ENCODE results near the gene FRMD3.

Gene FRMD3

DNA sequence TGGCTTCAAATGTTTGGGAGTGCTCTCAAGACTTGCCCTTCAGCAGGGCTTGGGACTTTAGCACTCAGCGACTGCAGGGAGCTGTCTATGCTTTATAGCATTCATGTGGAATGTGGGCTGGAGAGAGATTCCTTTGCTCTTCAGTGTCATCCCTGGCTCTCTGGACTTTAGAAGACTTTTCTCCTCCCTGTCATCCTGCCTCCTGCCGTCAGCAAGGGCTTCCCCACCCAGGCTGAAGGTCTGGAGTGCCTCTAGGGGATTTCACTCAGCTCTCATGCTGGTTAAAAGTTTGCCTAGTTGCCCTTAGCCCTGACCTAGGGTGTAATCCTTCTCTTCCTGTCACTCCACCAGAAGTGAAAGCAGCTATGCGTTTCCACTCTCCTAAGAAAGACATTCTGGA lies 210.9 kb downstream of the FRMD3 start:
- peak; percentile 14 for DNase-seq

DNA sequence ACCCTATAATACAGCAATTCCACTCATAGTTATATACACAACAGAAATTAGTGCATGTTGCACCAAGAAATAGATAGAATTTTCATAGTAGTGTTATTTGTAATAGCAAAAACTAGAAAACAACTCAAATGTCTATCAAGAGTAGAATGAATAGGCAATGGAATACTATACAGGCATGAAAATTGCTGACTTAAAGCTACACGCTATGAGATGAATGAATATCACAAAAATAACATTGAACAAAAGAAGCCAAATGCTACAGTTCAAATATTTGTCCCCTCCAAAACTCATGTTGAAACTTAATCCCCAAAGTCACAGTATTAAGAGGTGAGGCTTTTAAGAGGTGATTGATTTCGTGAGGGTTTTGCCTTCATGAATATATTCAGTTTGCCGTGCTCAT lies 215.1 kb downstream of the FRMD3 start:
- no peak for DNase-seq

DNA sequence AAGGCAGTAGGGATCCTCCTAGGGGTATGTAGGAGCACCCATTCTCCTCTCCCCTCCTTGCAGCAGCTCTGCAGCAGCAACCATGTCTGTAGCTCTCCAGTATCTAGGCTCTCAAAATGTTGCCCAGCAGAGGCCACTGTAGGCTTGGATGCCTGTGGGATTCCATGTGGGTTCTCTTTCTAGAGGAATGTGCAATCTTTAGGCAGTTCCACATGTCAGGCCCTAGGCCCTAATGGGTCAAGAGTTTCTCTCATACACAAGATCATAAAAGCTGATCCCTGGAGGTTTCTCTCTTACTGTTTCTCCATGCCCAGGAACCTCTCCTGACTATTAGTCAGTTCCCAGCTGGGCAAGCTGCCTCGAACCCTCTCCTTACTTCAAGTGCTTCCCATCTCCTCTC lies 215.8 kb downstream of the FRMD3 start:
- no peak for DNase-seq

DNA sequence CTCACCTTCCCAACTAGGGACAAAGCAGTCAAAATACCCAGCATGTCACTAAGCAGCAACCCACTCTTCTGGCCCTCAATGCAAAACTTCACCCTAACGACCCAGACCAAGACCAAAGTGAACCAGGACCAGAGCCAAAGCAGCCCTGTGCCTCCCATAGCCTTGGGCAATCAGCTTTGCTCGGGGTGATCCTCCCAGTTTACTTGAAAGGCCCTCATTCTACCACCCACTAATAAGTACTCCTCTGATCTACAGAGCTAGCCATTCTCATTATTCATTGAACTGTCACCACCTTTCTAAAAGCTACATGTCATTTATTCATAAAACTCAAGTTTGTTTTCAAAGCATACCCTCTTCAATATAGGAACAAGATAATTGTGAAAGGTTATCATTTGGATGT lies 221.0 kb downstream of the FRMD3 start:
- no peak for DNase-seq

DNA sequence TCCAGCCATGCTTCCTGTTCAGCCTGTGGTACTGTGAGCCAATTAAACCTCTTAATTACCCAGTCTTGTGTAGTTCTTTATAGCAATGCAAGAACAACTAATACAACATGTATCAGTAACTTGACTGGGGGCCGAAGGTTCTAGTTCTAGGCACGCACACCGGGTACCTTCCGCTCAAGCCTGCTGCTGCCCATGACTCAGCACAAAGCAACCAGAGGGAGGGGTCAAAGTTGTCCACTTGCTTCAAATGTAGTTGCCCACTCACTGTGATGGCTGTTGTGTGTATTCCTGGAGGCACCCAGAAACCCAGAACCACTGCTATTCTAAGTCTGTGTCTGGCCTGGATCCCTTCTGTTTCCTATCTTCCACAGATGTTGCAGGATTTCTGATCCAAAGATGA lies 222.6 kb downstream of the FRMD3 start:
- DNase-seq = no peak

DNA sequence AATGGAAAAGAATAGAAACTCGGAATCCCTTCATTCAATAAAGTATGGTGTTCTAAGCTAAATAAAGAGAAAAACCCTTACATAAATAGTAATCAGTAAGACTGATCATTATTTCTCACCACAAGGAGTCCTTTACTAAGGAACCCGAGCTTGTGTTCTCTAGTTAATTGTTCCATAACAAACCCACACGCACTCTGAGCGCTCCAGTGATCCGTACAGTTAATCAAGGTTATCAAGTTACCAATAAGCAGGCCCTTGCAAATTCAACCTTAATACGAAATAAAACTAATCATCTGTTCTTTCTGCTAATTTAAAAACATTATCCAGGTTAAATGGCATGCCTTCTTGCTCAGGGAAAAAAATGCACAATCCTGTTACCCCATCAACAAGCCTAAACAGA lies 224.4 kb downstream of the FRMD3 start:
- DNase-seq = no peak

DNA sequence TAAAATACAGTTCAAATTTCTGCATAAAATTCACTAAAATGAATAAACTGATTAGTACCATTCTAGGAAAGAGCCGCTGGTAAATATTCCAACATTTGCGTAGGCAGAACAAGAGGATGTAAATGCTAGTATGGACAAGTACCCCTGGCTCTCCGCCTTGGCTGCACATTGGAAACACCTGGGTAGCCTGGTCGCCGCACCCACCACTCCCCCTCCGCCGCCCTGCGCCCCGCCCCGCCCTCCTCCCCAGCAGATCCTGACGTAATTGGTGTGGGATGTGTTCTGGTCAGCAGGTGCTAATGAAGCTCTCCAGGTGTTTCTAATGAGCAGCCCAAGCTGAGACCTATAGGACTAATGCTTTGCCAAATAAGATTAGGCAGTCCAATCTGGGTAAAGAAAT lies 225.7 kb downstream of the FRMD3 start:
- DNase-seq = no peak

DNA sequence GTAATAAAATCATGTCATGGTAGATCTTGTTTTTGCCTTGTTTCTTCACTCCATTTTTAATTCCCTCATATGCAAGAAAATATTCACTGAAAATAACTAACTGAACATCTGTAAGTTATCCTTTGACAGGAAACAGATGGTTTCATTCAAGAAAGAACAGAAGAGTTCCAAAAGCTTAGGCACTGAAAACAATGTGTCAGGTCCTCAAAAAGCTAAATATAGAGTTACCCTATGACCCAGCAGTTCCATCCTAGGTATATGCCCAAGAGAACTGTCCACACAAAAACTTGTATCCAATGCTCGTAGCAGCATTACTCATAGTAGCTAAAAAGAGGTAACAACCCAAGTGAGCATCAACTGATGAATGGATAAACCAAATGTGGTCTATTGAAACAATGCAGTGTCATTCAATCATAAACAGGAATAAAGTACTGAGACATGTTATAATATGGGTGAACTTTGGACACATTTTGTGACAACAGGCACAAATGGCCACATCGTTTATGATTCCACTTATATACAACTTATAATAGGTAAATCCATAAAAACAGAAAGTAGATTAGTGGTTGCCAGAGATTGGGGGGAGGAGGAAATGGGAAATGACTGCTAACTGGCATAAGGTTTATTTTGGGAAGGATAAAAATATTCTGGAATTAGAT lies 231.0 kb downstream of the FRMD3 start:
- DNase-seq = peak; percentile 19

DNA sequence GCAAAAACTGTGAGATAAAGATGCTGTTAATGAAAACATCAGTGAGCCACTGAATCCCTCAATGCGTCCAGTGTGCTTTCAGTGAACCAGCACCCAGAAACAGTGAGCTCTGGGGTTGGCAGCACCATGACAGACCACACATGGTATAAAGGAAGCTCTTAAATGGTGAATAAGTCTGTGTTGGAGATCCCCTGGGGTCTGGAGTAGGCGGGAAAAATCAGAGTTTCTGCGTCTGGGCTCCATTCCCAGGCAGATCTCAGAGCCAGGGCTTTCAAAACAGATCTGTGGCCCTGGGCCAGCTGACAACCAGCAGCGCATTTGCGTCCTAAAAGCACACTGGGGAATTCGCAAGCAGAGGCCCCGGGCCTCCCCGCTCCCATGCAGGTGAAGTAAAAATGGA lies 233.5 kb downstream of the FRMD3 start:
- DNase-seq = peak; percentile 79

DNA sequence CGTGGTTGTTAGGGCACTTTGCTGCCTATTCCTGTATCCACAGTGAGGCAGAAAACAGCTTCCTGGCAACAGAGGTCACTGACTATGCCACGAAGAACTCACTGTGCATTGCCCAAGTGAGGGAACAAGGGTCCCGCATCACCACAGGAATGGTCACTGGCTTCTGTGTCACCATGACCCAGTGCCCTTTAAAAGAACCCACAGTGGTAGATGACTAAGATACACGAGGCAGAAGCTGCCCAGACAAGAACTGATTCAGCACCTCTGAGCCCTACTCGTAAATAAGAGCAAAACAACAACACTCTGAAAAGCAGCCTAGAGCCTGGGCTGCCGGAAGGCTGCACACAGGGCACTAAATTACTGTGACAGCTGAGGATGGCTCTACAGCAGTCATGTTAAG lies 238.6 kb downstream of the FRMD3 start:
- peak; percentile 72 for DNase-seq

DNA sequence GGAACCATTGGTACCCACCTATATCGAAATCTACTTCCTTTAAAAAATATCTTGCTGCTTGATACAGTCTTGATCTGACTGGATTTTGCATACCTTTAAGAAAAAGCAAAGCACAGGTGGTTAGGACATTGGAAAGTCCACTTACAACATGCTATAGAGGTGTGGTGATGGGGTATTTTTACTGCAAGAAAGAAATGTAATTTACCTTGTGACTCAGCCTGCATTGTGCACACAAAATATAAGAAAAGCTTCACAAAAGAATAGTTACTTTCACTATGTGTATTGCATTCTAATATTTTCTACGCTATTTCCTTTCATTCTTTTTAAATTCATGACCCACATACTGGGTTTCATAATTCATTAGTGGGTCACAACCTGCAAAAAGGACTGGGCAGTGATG lies 239.1 kb downstream of the FRMD3 start:
- no peak for DNase-seq

DNA sequence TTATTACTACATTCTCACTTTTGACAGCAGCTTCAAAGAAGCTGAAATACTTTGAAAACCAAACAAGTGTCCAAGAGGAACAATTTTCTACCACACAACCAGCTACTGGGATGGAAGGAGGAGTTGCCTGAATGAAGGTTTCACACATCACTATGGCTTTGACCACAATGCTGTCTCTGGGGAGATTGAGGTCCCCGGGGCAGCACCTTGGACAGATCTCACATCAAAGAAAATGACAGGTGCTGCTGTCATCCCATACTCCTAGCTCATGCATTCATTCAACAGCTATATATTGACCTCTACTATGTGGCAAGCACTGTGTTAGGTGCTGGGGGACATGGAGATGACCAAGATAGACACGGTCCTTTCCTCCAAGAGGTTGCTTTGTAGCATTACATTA lies 242.1 kb downstream of the FRMD3 start:
- DNase-seq = no peak

DNA sequence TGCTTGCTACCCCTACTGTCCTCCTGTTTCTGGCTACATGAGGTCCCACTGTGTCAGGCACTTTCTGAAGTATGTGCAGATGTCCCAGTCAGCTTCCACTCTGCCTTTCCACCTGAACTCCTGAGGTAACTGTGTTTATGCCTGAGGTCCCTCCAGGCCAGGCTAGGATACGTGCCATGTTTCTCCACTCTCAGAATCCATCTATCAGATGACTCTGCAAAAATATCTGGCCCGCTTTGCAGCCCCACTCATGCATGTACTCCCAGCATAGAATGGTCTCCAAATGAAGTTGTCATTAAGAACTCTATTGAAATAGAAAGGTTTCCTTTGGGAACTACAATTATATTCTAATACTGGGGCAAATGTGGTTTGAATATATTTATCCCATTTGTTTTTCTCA lies 243.4 kb downstream of the FRMD3 start:
- peak; percentile 4 for DNase-seq

DNA sequence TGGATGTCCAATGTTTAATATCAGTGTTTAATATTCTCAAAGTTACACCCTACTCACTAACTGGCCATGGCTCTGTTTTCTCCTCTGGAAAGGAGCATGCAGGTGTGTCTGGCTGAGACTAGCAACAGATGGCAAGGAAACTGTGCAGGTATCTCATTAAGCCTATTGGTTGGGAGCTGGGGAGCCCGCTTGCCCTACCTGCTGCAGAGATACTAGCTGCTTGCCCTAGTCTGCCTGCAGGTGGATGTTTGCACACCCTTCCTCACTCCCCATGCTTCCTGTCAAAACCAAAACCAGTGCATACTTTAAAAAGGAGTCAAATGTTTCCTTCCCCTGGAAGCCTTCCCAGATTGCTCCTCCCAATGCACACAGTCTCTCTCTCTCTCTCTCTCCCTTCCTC lies 247.0 kb downstream of the FRMD3 start:
- no peak for DNase-seq

DNA sequence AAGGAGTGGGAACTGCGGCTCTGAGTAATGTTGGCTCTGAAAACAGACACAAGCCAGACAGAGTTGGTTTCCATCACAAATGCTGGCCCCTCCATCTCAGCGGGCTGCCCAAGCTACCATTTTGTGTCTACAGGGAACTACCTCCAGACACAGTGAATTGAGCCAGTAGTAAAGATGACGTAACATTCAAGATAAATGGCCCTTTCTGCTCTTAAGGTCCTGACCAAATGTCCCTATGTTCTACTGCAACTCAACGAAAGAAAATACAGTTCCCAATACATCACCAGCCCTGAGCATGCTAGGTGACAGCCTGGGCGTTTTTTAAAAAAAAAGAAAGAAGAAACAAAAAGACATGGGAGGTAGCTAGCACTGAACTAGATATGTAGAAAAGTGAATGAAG lies 247.5 kb downstream of the FRMD3 start:
- no peak for DNase-seq

DNA sequence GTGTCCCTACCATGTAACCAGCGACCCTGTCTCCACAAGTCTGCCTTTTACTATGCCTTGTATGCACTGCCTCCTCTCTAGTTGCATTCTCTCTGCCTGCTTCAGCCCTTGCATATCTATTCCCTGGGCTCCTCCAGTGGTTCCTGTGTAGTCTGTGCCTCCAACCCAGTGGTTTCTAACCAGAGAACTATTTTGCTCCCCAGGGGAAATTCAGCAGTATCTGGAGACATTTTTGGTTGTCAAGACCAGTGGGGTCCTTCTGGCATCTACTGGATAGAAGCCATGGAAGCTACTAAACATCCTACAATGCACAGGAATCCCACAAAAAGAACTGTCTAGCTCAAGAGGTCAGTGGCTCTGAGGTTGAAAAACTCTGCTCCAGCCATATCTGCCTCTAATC lies 251.2 kb downstream of the FRMD3 start:
- no peak for DNase-seq

DNA sequence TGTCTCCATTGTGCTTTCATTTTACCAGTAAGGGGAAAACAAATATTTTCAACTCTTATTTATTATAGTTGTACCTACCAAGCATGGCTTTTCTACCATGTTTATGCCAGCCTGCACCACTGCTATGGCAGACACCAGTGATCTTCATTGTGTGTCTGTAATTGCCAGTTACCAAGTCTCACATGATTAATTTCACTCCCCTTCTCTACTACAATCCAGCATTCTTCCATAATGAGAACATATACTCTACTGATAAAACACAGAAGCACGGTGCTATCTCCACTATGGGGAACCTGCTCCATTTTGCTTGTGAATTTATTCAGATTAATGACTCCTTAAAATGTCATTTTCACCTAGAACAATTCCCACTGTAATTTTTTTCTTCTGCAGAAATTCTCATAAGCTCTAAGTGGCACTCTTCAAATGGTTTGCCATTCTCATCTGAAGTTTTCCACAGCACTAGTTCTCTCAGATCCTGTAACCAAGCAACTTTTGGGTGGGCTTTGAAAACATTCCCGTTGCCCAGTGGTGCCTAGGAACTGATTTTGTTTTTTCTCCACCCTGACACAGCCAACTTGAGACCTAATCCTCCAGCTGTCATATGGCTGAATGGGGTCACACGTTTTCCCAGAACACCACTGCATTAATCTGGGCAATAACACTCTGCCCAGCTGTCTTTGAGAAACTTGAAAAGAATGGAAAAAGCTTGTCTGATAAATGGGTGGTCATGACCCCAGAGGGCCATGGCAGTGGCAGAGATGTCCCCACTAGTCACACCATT lies 252.6 kb downstream of the FRMD3 start:
- DNase-seq = peak; percentile 42

DNA sequence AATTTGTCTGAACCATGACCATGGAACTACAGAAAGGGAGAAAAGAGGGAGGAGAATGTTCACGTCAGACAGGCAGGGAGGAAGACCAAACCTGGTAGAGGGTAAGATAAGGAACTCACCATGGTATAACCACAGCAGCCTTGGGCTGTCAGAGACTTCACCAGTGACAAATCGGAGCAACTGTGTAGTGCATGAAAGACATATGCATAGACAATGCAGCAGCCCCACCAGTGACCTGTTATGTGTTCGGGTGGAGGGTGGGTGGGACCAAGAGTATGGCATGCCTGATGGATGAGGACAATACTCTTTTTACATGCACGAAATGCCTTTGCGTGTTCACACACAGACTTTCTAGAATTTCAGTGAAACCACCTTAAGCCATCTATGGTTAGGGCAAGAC lies 253.5 kb downstream of the FRMD3 start:
- no peak for DNase-seq

DNA sequence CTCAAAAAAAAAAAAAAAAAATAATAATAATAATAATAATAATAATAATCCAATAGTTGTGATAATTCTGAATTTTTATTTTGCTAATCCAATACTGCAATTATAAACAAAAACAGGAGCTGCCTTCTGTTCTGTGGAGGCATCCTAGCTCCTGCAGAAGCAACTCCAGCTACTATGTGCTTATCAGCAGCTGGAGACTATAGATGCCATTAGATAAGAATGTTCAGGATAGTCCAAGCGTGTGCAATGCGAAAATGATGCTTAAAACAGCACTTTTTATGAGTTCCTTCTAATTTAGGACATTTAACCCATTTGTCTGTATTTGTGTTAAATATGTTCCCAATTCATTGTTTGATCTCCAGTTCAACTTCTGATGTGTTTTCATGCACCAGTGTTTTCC lies 254.7 kb downstream of the FRMD3 start:
- DNase-seq = no peak

DNA sequence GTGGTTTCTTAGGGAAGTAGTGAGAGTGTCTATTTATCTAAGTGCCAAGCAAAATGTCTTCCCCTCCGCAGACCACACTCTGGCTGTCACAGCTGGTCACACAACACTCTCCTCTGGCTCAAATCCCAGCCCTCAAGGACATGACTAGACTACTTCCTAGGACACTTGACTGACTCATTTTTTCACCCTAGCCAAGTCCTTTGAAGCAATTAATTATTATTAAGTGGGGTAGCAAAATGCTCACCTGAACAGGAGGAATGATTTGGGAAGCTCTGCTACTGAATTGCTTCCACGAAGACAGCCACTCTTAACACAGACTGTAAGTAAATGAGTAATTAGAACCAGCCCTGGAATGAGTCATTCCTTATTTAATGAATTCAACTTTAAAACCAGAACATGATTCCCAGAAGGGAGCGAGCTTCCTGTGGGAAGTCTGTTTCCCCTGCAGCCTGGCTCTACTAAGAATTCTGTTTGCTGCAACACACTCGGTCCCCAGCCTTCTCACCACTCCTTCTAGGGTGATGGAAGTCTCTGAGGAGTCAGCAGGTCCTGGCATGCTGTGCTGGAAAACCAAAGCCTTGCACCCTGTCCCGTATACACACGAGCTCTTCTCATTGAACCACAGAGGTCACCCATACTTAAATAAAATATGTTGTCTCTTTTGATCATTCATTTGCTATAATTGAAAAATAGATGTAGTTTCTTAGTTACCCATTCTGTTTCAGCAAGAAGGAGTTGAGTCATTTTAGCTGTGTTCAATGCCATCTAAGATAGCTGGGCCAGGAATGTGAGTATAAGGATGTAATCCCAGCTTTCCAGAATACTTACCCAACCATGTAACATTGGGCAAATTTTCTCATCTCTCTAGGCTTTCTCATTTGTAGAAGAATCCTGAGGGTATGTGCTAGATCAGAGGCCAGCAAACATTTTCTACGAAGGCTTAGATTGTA lies 256.6 kb downstream of the FRMD3 start:
- DNase-seq = peak; percentile 24

DNA sequence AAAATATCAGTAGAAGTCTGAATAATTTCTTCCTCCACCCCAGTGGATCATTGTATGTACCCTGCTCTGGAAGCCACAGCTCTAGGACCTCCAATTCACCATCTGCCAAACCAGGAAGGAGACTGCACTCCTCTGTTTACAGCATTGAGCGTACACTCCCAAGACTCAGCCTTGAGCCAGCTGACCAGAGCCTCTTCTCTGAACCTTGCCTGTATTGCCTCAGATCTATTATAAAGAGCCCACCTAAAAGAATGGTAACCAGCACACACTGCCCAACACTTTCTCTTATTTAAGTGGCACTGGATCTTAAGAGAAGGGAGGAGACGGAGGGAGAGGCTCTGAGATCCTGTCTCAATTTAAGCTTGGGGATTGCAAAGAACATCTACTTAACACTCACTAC lies 257.4 kb downstream of the FRMD3 start:
- DNase-seq = no peak

DNA sequence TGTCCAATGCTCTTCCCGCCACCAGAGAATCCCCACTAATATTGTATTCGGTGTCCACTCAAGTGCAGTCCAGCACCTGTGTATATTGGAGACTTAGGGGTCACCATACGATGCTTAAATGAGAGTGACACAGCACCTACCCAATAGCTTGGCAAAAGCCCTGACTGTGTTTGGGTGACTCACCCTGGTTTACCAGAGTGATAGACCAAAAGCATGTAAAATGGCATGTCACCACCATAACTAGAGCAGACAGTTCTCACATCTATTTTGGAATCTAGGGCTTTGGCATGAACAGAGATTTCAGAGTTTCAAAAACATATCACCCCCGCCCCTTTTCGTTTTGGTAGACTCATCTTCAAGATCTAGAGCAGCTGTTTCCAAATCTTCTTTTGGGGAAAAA lies 257.9 kb downstream of the FRMD3 start:
- DNase-seq = no peak

DNA sequence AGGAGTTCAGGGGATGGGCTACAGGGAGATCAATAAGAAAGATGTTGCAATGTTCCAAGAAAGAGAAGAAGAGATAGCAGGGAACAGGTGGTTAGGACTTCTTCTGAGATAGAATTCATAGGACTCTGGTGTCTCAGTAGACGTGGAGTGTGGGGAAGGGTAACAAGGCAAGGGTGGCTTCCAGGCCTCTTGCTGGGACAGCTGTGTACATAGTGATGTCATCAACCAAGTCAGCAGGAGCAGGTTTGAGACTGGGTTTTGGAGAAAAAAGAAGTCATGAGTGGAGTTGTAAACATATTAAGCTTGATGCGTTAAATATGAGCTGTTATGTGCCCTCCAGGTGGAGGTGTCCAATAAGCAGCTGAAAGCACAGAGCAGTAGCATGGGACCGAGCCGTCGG lies 263.4 kb downstream of the FRMD3 start:
- no peak for DNase-seq

DNA sequence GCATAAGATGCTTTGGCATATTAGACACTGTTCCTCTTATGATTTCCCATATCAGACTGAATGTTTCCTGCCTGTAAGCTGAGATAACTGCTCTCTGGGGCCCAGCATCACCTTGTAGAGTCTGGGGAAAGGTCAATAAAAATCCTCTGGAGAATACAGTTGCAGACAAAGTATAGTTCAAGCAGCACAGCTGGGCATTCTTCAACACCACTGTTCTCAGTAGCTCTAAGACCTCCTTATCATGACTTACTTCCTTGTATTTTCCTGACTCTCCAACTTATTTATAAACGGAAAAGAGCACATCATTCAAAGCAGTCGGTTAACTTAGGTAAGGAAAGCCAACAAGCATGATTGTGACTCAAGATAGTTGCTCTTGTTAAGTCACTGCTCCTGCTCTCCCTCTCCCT lies 266.5 kb downstream of the FRMD3 start:
- no peak for DNase-seq
